Stomach (tissue), 9 donors: Measurements from ENCODE around the gene BRD3. TPM values are rescaled to one million over a fixed set of nuclear protein-coding genes. Genes with fewer than 3 reads are reported as not detected.

Experiments used
- DNase-seq, 2 donors: peaks; one replicate each; pipeline versions ENCODE4 v3.0.0 to v3.0.0-alpha.2; 2013 to 2019
- H3K27ac ChIP-seq, 5 donors: fragments of 200-600 bp in 4 of 5; sonication (generic) in 4 of 5; one replicate each; pipeline ENCODE4 v1.5.1; 2013 to 2019; ENCODE audit warnings: mild to moderate bottlenecking in 1 of 5, moderate library complexity in 1 of 5
- H3K27me3 ChIP-seq, 3 donors: fragments of 200-600 bp; sonication (generic); one replicate each; pipeline ENCODE4 v1.5.1; 2017 to 2019; ENCODE audit warnings: mixed run types in 1 of 3
- H3K36me3 ChIP-seq, 4 donors: fragments of 200-600 bp; sonication (generic); 1 replicate in 3 of 4; 2 replicates in 1 of 4; pipeline ENCODE4 v1.5.1; 2016 to 2019
- H3K4me1 ChIP-seq, 4 donors: fragments of 200-600 bp; sonication (generic); one replicate each; pipeline ENCODE4 v1.5.1; 2016 to 2019
- H3K4me3 ChIP-seq, 4 donors: fragments of 200-600 bp; sonication (generic) in 3 of 4; one replicate each; pipeline ENCODE4 v1.5.1; 2016 to 2019; ENCODE audit warnings: mild to moderate bottlenecking in 1 of 4
- H3K9me3 ChIP-seq, 4 donors: fragments of 200-600 bp; sonication (generic); one replicate each; pipeline ENCODE4 v1.5.1; 2016 to 2019
- EP300 ChIP-seq: sonication (generic); formaldehyde crosslinking; IDR thresholded peaks from one replicate; pipeline ENCODE4 v1.6.1; 2017; ENCODE audit warnings: antibody characterized with exemption
- POLR2A ChIP-seq, 4 donors: fragments of 450-650 bp; IDR thresholded peaks; one replicate each; pipeline ENCODE4 v1.6.1; 2016; ENCODE audit warnings: antibody characterized with exemption in 4 of 4, control low read depth in 2 of 4, mild to moderate bottlenecking in 1 of 4, moderate library complexity in 1 of 4
- POLR2AphosphoS5 ChIP-seq, 3 donors: sonication (generic); formaldehyde crosslinking; IDR thresholded peaks; one replicate each; pipeline ENCODE4 v1.6.1; 2016; ENCODE audit warnings: antibody characterized with exemption in 3 of 3
- WGBS, 5 donors: extraction: QIAGEN DNeasy Blood & Tissue Kit in 3 of 5; methylation state at CpG; one replicate each; pipeline versions ENCODE4 v1.1.5 to v1.1.7; 2013 to 2018; 5-methylcytosine and 5-hydroxymethylcytosine counted together
- intact Hi-C: fragments of 100-400 bp; cut with DNase I; formaldehyde crosslinking; loops from one replicate; pipeline ENCODE4 v1.15.1; 2023; ENCODE audit warnings: low total_unique reads
- polyA plus RNA-seq, 3 donors: library from polyadenylated mRNA; stranded (reverse); fragments of 200-250 nt; gene quantifications; one replicate each; pipeline ENCODE4 v1.2.3, GENCODE V29; 2013
- total RNA-seq, 5 donors: library from RNA; depleted of rRNA; stranded (reverse); fragments of >200 nt; gene quantifications; one replicate each; pipeline versions ENCODE4 v1.1.0 to v1.2.3, GENCODE V29; 2014 to 2016
- TF ChIP-seq, protein P1 (sequence below), 7 experiments: fragments of 450-650 bp in 4 of 7; fragments of 200-600 bp in 3 of 7; sonication (generic) in 3 of 7; IDR thresholded peaks; one replicate each; pipeline ENCODE4 v1.5.1; 2016 to 2019; ENCODE audit warnings: antibody characterized with exemption in 7 of 7, control low read depth in 2 of 7, mild to moderate bottlenecking in 1 of 7
- donor health status: healthy with polysubstance abuse.
- donor health status: Bipolar disorder and iron deficiency.
- donor health status: healthy.

BRD3 gene
- total and polyA plus RNA-seq, 8 donors: 6.4 to 29.0 (median 16.7) TPM

DNA sequence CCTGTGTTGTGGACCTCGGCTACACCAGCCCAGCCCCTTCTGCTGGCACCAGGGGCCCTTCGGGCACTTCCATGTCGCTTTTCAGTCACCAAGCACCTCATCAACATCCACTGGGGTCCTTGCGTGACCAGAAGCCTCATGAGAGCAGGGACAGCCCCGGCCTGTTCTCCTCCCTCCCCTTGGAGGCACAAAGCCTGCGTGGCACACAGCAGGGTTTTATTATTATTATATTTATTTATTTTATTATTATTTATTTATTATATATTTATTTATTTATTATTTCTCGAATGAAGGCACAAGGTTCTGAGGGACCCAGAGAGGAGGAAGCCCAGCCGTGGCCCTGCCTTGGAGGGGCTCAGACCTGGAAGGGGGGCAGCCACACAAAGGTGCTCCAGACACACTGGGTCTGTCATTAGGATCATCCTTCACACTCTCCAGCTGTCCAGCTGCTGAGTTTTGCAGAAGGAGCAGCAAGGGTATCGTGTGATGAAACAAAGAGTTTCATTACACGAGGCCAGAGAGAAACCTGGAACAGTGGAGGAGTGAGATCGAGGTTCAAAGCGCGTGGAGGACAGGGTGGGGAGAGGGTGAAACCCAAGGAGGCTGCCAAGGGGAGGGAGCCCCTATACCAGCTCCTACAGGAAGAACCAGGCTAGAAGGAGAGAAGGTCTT lies 80.9 kb downstream of the BRD3 start:
- WGBS, 5 donors: 85 to 91% (median 87%) methylated on average over 13 of the region's 13 CpGs
- Histone ChIP-seq H3K36me3 (no peaks in the 10 kb centered on the region), H3K9me3 (no peaks in the 10 kb centered on the region), H3K4me1 (peaks cover 17 to 24% (median 22%) of the 10 kb centered on the region in 4 donors), H3K27ac (no peak overlapping the region), H3K4me3 (no peak overlapping the region), H3K27me3 (peaks cover 0 to 16% (median 0%) of the 10 kb centered on the region in 3 donors)
- DNase-seq: no peak
- intact Hi-C loops: no loop called here
- TF ChIP-seq EP300: no peak
- TF ChIP-seq, protein P1, sequence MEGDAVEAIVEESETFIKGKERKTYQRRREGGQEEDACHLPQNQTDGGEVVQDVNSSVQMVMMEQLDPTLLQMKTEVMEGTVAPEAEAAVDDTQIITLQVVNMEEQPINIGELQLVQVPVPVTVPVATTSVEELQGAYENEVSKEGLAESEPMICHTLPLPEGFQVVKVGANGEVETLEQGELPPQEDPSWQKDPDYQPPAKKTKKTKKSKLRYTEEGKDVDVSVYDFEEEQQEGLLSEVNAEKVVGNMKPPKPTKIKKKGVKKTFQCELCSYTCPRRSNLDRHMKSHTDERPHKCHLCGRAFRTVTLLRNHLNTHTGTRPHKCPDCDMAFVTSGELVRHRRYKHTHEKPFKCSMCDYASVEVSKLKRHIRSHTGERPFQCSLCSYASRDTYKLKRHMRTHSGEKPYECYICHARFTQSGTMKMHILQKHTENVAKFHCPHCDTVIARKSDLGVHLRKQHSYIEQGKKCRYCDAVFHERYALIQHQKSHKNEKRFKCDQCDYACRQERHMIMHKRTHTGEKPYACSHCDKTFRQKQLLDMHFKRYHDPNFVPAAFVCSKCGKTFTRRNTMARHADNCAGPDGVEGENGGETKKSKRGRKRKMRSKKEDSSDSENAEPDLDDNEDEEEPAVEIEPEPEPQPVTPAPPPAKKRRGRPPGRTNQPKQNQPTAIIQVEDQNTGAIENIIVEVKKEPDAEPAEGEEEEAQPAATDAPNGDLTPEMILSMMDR (IDR thresholded peaks at IDR 0.05): no peak
- no peak for TF ChIP-seq POLR2A (IDR thresholded peaks at IDR 0.05)
- TF ChIP-seq POLR2AphosphoS5 (IDR thresholded peaks at IDR 0.05): no peak

DNA sequence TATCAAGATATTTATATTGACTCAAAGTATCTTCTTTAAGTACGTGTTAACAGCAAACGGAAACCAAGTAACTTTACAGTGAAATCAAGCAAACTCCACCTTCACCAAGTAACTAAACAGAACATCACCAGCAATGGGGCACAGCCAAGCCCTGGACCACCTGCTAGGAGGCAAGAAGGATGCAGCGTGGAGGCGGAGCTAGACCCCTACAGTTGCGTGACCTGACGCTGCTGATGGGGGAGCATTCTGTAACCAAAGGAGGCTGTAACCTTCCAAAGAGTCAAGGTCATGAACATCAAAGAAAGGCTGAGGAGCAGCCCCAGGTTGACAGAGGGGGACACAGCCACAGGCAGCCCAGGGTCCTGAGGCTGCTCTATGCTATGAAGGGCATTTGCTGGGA lies 81.8 kb downstream of the BRD3 start:
- DNase-seq: no peak
- WGBS, 5 donors: 59 to 87% (median 74%) methylated on average over 6 of the region's 6 CpGs
- H3K36me3 ChIP-seq: no peaks in the 10 kb centered on the region
- H3K27me3 ChIP-seq: peaks cover 0 to 9% (median 0%) of the 10 kb centered on the region in 3 donors
- TF ChIP-seq POLR2AphosphoS5 (IDR thresholded peaks at IDR 0.05) (no peak), POLR2A (IDR thresholded peaks at IDR 0.05) (no peak), EP300 (no peak)
- TF ChIP-seq, protein P1 (IDR thresholded peaks at IDR 0.05): no peak
- intact Hi-C loops: no loop called here
- H3K9me3 ChIP-seq: no peaks in the 10 kb centered on the region
- no peak overlapping the region for H3K4me3 ChIP-seq
- H3K4me1 ChIP-seq: peaks cover 10 to 26% (median 15%) of the 10 kb centered on the region in 4 donors
- H3K27ac ChIP-seq: no peak overlapping the region

DNA sequence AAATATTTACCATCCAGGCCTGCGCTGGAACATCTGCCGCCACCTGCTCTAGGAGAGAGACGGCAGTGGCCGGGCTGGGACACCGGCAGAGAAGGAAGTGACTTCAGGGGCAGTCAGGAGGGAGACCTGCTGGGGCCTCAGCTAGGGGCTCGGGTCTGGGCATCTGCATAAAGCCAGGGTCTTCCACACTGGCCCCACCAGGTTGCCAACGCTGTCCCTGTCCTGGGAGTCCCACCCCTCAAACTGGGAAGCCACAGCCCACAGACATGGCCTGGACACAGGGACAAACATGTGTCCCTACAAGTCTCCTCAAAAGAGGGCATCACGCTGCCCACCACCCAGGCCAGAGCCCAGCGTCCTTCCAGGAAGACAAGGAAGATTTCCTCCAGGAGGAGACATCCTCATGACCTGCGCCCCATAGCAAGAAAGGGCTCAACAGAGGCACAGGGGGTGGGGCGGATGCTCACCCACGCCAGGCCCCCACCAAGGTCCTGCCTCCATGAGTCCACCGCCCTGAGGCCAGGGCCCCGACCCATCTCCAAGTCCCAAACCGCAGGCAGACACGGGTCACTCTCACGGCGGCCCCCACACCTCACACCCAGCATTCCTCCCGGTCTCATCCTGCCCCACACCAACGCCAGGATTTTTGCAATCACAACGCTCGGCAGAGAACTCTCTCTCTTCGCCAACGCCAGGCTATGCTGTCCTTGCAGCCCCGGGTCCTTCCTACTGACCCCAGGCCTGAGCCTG lies 84.7 kb downstream of the BRD3 start:
- no peak overlapping the region for H3K27ac ChIP-seq
- intact Hi-C loops: no loop called here
- H3K4me3 ChIP-seq: no peak overlapping the region
- no peak for TF ChIP-seq POLR2A (IDR thresholded peaks at IDR 0.05)
- TF ChIP-seq EP300: no peak
- TF ChIP-seq, protein P1 (IDR thresholded peaks at IDR 0.05): no peak
- TF ChIP-seq POLR2AphosphoS5 (IDR thresholded peaks at IDR 0.05): no peak
- H3K36me3 ChIP-seq: no peaks in the 10 kb centered on the region
- peaks cover 17 to 39% (median 25%) of the 10 kb centered on the region in 4 donors for H3K4me1 ChIP-seq
- DNase-seq: no peak
- no peaks in the 10 kb centered on the region for H3K9me3 ChIP-seq
- no peaks in the 10 kb centered on the region for H3K27me3 ChIP-seq
- WGBS, 5 donors: 82 to 90% (median 88%) methylated on average over 23 to 25 of the region's 25 CpGs

DNA sequence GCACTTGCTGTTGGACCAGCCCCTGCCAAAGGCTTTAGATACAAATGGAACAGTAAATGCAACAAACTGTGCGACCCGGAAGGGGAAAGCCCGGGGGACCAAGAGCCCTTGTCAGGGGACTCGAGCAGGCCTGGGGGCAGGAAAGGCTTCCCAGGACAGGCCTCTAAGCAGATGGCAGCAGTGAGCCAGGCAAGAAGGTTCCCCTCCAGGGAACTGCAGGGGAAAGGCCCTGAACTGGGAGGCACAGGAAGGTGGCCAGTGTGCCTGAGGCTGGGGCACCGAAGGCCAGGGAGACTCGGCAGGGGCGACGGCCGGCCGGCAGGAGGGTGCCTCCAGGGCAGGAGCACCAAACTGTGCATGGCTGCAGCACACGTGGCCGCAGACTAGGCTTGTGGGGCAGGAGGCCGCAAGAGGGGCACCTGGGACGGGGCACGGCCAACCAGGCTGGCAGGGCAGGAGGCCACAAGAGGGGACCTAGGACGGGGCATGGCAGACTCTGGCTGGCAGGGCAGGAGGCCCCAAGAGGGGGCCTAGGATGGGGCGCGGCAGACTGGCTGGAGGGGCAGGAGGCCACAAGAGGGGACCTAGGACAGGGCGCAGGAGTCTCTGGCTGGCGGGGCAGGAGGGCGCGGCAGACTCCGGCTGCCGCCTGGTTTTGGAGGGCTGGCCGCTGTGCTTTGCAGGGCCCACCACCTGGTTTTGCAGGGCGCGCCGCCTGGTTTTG lies 85.7 kb downstream of the BRD3 start:
- no peak overlapping the region for H3K27ac ChIP-seq
- TF ChIP-seq EP300 (no peak), POLR2AphosphoS5 (IDR thresholded peaks at IDR 0.05) (no peak), POLR2A (IDR thresholded peaks at IDR 0.05) (no peak)
- TF ChIP-seq, protein P1 (IDR thresholded peaks at IDR 0.05): no peak
- intact Hi-C loops: no loop called here
- H3K4me3 ChIP-seq: no peak overlapping the region
- H3K9me3 ChIP-seq: no peaks in the 10 kb centered on the region
- H3K36me3 ChIP-seq: no peaks in the 10 kb centered on the region
- WGBS, 5 donors: 80 to 89% (median 87%) methylated on average over 21 to 28 of the region's 28 CpGs
- DNase-seq: no peak
- peaks cover 17 to 44% (median 29%) of the 10 kb centered on the region in 4 donors for H3K4me1 ChIP-seq
- no peaks in the 10 kb centered on the region for H3K27me3 ChIP-seq
